Activated CD4-positive, alpha-beta T cell treated with anti-CD3 and anti-CD28 coated beads for 4 hours (primary cell): ENCODE measurements around the gene CYP3A4.
"Not testable (repeated sequence)": the region's sequence is repeated elsewhere in the genome, so short reads cannot be mapped to it uniquely, and the experiment has no call there.

Source experiments
- DNase-seq, 2 donors: peaks; one replicate each; pipeline ENCODE4 v3.0.0-alpha.2; 2020

CYP3A4 gene

GRCh38 chr7:99791667-99792369, 7.8 kb upstream of the CYP3A4 start:
- no peak for DNase-seq

- DNase-seq: no peak
Measured at GRCh38 chr7:99791021-99791420, 7.0 kb upstream of the CYP3A4 start.

GRCh38 chr7:99790407-99790806, 6.4 kb upstream of the CYP3A4 start:
- DNase-seq: no peak

GRCh38 chr7:99789441-99790070, 5.6 kb upstream of the CYP3A4 start:
- no peak for DNase-seq

- DNase-seq: no peak
Measured at GRCh38 chr7:99788554-99788953, 4.6 kb upstream of the CYP3A4 start.

- no peak for DNase-seq
Measured at GRCh38 chr7:99786726-99787335, 2.8 kb upstream of the CYP3A4 start.

GRCh38 chr7:99785654-99786053, 1.7 kb upstream of the CYP3A4 start:
- not testable (repeated sequence) for DNase-seq

- no peak for DNase-seq
Measured at GRCh38 chr7:99782012-99782953, 1.7 kb downstream of the CYP3A4 start.

- DNase-seq: no peak
Measured at GRCh38 chr7:99780588-99780987, 3.4 kb downstream of the CYP3A4 start.

- no peak for DNase-seq
Measured at GRCh38 chr7:99779949-99780348, 4.0 kb downstream of the CYP3A4 start.

- no peak for DNase-seq
Measured at GRCh38 chr7:99778880-99779279, 5.1 kb downstream of the CYP3A4 start.

- DNase-seq: not testable (repeated sequence)
Measured at GRCh38 chr7:99773395-99773794, 10.6 kb downstream of the CYP3A4 start.

- DNase-seq: no peak
Measured at GRCh38 chr7:99772565-99772964, 11.4 kb downstream of the CYP3A4 start.

- not testable (repeated sequence) for DNase-seq
Measured at GRCh38 chr7:99769494-99769893, 14.5 kb downstream of the CYP3A4 start.

- DNase-seq: no peak
Measured at GRCh38 chr7:99768471-99768870, 15.5 kb downstream of the CYP3A4 start.

GRCh38 chr7:99767662-99768061, 16.3 kb downstream of the CYP3A4 start:
- DNase-seq: no peak

- DNase-seq: no peak
Measured at GRCh38 chr7:99766484-99767099, 17.4 kb downstream of the CYP3A4 start.

GRCh38 chr7:99764478-99764877, 19.5 kb downstream of the CYP3A4 start:
- no peak for DNase-seq

GRCh38 chr7:99762680-99763327, 21.2 kb downstream of the CYP3A4 start:
- no peak for DNase-seq

- no peak for DNase-seq
Measured at GRCh38 chr7:99755085-99755484, 28.9 kb downstream of the CYP3A4 start.

GRCh38 chr7:99752356-99752755, 31.6 kb downstream of the CYP3A4 start:
- no peak for DNase-seq
